Right forelimb (tissue), 1 donor: ENCODE measurements around the gene SYNDIG1.

Experiments
- DNase-seq: peaks from one replicate; pipeline ENCODE4 v3.0.0-alpha.2; 2018

The SYNDIG1 gene

GRCh38 chr20:24699321-24700165, 230.1 kb downstream of the SYNDIG1 start:
- DNase-seq: peak; percentile 22

- DNase-seq: peak; percentile 32
These were observed 230.9 kb downstream of the SYNDIG1 start for GRCh38 chr20:24700166-24700860.

GRCh38 chr20:24701027-24701426, 231.6 kb downstream of the SYNDIG1 start:
- DNase-seq: peak; percentile 21

- no peak for DNase-seq
These were observed 232.2 kb downstream of the SYNDIG1 start for GRCh38 chr20:24701668-24702067.

GRCh38 chr20:24702501-24703283, 233.3 kb downstream of the SYNDIG1 start:
- DNase-seq: peak; percentile 15

- no peak for DNase-seq
These were observed 233.8 kb downstream of the SYNDIG1 start for GRCh38 chr20:24703284-24703610.

- DNase-seq: no peak
These were observed 235.5 kb downstream of the SYNDIG1 start for GRCh38 chr20:24704899-24705298.

- no peak for DNase-seq
These were observed 236.1 kb downstream of the SYNDIG1 start for GRCh38 chr20:24705486-24705885.

- no peak for DNase-seq
These were observed 239.2 kb downstream of the SYNDIG1 start for GRCh38 chr20:24708411-24709295.
